ENCODE results near the gene NFKBIE.
"Not testable (repeated sequence)": the region's sequence is repeated elsewhere in the genome, so short reads cannot be mapped to it uniquely, and the experiment has no call there.

Gene NFKBIE

GRCh38 chr6:44245912-44246662, 19.3 kb downstream of the NFKBIE start:
- peak in 2 of 3 donors; percentile 69 to 86 for DNase-seq (ENCODE audit: low read depth in 3 of 3, low spot score in 1 of 3)

- no peak for DNase-seq (ENCODE audit: low read depth in 3 of 3, low spot score in 1 of 3)
These were observed 19.9 kb downstream of the NFKBIE start for GRCh38 chr6:44245391-44245911.

- no peak for DNase-seq (ENCODE audit: low read depth in 3 of 3, low spot score in 1 of 3)
These were observed 22.0 kb downstream of the NFKBIE start for GRCh38 chr6:44243345-44243744.

- DNase-seq (ENCODE audit: low read depth in 3 of 3, low spot score in 1 of 3), result no peak
These were observed 26.5 kb downstream of the NFKBIE start for GRCh38 chr6:44238687-44239350.

- DNase-seq (ENCODE audit: low read depth in 3 of 3, low spot score in 1 of 3), result peak; percentile 38 to 66 (median 58)
These were observed 27.4 kb downstream of the NFKBIE start for GRCh38 chr6:44237813-44238433.

- no peak for DNase-seq (ENCODE audit: low read depth in 3 of 3, low spot score in 1 of 3)
These were observed 28.1 kb downstream of the NFKBIE start for GRCh38 chr6:44237021-44237812.

- no peak for DNase-seq (ENCODE audit: low read depth in 3 of 3, low spot score in 1 of 3)
These were observed 29.3 kb downstream of the NFKBIE start for GRCh38 chr6:44235891-44236516.

GRCh38 chr6:44235269-44235668, 30.1 kb downstream of the NFKBIE start:
- DNase-seq (ENCODE audit: low read depth in 3 of 3, low spot score in 1 of 3), result no peak

- DNase-seq (ENCODE audit: low read depth in 3 of 3, low spot score in 1 of 3), result no peak
These were observed 31.0 kb downstream of the NFKBIE start for GRCh38 chr6:44234101-44235025.

- DNase-seq (ENCODE audit: low read depth in 3 of 3, low spot score in 1 of 3), result no peak
These were observed 31.7 kb downstream of the NFKBIE start for GRCh38 chr6:44233567-44234100.

- no peak for DNase-seq (ENCODE audit: low read depth in 3 of 3, low spot score in 1 of 3)
These were observed 32.4 kb downstream of the NFKBIE start for GRCh38 chr6:44232676-44233566.

- DNase-seq (ENCODE audit: low read depth in 3 of 3, low spot score in 1 of 3), result not testable (repeated sequence)
These were observed 33.9 kb downstream of the NFKBIE start for GRCh38 chr6:44231426-44231825.

GRCh38 chr6:44230034-44230675, 35.2 kb downstream of the NFKBIE start:
- no peak for DNase-seq (ENCODE audit: low read depth in 3 of 3, low spot score in 1 of 3)

GRCh38 chr6:44229376-44230033, 35.8 kb downstream of the NFKBIE start:
- no peak for DNase-seq (ENCODE audit: low read depth in 3 of 3, low spot score in 1 of 3)

- DNase-seq (ENCODE audit: low read depth in 3 of 3, low spot score in 1 of 3), result no peak
These were observed 36.5 kb downstream of the NFKBIE start for GRCh38 chr6:44228836-44229235.

- DNase-seq (ENCODE audit: low read depth in 3 of 3, low spot score in 1 of 3), result no peak
These were observed 36.9 kb downstream of the NFKBIE start for GRCh38 chr6:44228433-44228832.

GRCh38 chr6:44228031-44228430, 37.3 kb downstream of the NFKBIE start:
- DNase-seq (ENCODE audit: low read depth in 3 of 3, low spot score in 1 of 3), result no peak

All from stimulated activated CD4-positive, alpha-beta T cell treated with anti-CD3 and anti-CD28 coated beads, TNF-alpha, amount 100 ng/mL, for 1 hour (primary cell).